Measurements from ENCODE around the gene QRFPR.

DNA sequence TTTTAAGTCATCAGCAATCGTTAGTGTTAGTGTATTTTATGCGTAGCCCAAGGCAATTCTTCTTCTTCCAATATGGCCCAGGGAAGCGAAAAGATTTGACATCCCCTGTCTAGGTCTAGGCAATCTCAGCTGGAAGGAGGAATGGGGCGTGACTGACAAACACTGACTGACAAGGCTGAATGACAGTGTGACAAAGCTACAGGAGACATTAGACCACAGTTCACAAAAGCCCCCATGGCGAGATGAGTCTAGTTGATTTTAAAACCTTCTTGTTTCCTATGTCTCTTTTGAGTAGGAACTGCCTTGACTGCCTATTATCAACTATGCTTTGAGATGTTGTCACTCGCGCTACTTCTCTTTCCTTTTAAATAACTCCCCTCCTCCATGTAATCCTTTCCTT, 42.3 kb downstream of the QRFPR start:
- TF ChIP-seq GABPA (IDR thresholded peaks at IDR 0.05 in 1 of 2, conservative IDR thresholded peaks at IDR 0.05 in 1 of 2) (no peak), TAF1 (conservative IDR thresholded peaks at IDR 0.05) (no peak), YY1 (IDR thresholded peaks at IDR 0.05) (no peak)
- TF ChIP-seq, protein P1, sequence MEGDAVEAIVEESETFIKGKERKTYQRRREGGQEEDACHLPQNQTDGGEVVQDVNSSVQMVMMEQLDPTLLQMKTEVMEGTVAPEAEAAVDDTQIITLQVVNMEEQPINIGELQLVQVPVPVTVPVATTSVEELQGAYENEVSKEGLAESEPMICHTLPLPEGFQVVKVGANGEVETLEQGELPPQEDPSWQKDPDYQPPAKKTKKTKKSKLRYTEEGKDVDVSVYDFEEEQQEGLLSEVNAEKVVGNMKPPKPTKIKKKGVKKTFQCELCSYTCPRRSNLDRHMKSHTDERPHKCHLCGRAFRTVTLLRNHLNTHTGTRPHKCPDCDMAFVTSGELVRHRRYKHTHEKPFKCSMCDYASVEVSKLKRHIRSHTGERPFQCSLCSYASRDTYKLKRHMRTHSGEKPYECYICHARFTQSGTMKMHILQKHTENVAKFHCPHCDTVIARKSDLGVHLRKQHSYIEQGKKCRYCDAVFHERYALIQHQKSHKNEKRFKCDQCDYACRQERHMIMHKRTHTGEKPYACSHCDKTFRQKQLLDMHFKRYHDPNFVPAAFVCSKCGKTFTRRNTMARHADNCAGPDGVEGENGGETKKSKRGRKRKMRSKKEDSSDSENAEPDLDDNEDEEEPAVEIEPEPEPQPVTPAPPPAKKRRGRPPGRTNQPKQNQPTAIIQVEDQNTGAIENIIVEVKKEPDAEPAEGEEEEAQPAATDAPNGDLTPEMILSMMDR (IDR thresholded peaks at IDR 0.05; ENCODE audit: low read depth, low read length, missing input control): no peak
- TF ChIP-seq, protein P2, sequence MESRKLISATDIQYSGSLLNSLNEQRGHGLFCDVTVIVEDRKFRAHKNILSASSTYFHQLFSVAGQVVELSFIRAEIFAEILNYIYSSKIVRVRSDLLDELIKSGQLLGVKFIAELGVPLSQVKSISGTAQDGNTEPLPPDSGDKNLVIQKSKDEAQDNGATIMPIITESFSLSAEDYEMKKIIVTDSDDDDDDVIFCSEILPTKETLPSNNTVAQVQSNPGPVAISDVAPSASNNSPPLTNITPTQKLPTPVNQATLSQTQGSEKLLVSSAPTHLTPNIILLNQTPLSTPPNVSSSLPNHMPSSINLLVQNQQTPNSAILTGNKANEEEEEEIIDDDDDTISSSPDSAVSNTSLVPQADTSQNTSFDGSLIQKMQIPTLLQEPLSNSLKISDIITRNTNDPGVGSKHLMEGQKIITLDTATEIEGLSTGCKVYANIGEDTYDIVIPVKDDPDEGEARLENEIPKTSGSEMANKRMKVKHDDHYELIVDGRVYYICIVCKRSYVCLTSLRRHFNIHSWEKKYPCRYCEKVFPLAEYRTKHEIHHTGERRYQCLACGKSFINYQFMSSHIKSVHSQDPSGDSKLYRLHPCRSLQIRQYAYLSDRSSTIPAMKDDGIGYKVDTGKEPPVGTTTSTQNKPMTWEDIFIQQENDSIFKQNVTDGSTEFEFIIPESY (IDR thresholded peaks at IDR 0.05): no peak
